Fibroblast of the aortic adventitia (primary cell): ENCODE results near the gene GCHFR. TPM values are rescaled to one million over a fixed set of nuclear protein-coding genes. Genes with fewer than 3 reads are reported as not detected.

ENCODE experiments used
- DNase-seq: peaks from one replicate; pipeline ENCODE4 v3.0.0-alpha.2; 2010; ENCODE audit warnings: low read depth
- H3K4me3 ChIP-seq: 2 replicates; pipeline ENCODE4 v1.5.1; 2011; ENCODE audit warnings: low read depth, mild to moderate bottlenecking, control low read depth, low read length, moderate library complexity
- total RNA-seq: library from RNA; depleted of rRNA; stranded (reverse); fragments of >200 nt; gene quantifications from 2 replicates; pipeline ENCODE4 v1.2.3, GENCODE V29; 2012; ENCODE audit warnings: low replicate concordance
- TF ChIP-seq, protein P1 (sequence below): IDR thresholded peaks from 2 replicates; pipeline ENCODE4 v1.5.1; 2011; ENCODE audit warnings: mild to moderate bottlenecking, low read length, control low read depth, inconsistent platforms; ENCODE audit not compliant: insufficient read depth

Gene GCHFR
- total RNA-seq, 1 donor: 2.0 TPM

DNA sequence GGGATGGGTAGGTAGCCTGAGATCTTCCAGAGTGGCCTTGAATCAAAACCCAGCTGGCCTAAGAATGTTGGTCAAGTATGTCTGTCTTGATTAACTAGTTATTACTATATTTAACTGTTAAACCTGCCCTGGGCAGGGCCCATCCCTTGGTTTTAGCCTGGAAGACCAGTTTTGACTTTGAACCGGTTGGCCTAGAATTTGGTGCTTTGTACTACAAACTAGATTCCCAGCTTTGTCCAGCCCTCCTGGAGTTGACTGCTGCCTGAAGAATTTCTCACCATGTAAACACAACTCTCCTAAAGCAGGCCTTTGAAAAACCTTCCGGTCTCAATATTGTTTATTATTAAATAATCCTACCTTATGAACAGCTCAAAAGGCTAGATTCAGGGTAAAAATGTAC, 21.9 kb downstream of the GCHFR start:
- TF ChIP-seq, protein P1, sequence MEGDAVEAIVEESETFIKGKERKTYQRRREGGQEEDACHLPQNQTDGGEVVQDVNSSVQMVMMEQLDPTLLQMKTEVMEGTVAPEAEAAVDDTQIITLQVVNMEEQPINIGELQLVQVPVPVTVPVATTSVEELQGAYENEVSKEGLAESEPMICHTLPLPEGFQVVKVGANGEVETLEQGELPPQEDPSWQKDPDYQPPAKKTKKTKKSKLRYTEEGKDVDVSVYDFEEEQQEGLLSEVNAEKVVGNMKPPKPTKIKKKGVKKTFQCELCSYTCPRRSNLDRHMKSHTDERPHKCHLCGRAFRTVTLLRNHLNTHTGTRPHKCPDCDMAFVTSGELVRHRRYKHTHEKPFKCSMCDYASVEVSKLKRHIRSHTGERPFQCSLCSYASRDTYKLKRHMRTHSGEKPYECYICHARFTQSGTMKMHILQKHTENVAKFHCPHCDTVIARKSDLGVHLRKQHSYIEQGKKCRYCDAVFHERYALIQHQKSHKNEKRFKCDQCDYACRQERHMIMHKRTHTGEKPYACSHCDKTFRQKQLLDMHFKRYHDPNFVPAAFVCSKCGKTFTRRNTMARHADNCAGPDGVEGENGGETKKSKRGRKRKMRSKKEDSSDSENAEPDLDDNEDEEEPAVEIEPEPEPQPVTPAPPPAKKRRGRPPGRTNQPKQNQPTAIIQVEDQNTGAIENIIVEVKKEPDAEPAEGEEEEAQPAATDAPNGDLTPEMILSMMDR: no peak
- DNase-seq: no peak
- no peak overlapping the region for H3K4me3 ChIP-seq

DNA sequence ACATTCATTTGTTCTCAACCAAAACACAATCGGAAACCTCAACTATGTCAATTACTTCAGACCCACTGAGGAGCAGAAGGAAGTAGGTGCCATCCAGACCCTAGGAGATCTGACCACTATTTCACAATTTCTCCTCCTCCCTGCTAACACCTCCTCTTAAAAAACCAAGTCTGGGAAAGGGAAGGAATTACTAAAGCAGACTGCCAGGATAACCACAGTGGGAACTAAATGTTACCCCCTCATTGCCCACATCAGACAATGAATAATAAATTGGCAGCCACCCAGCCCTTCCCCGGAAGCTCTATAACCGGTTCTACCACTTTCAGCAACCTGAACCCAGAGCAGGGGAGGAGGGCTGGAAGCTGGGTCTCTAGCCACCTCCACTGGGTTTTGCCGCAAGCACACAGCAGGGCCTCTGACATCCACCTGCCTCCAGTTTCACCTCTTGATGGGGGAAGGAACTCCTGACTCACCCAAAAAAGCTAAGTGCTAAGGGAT, 23.5 kb downstream of the GCHFR start:
- H3K4me3 ChIP-seq: no peak overlapping the region
- peak; percentile 71 for DNase-seq
- TF ChIP-seq, protein P1: no peak

DNA sequence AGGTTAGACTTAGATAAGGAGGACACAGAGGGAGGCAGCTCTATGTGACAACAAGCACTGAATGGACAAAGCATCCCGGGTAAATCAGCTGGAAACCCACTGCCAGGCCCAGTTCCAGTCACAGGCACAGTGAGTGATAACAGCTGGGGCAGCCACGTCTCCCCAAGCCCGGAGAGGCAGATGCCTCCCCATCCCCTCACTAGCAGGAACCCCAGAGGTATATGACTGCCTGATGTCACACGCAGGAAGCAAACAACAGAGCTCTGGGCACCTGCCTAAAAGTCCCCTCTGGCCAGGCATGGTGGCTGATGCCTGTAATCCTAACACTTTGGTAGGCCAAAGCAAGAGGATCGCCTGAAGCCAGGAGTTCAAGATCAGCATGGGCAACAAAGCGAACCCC, 24.1 kb downstream of the GCHFR start:
- H3K4me3 ChIP-seq: no peak overlapping the region
- TF ChIP-seq, protein P1: no peak
- no peak for DNase-seq

DNA sequence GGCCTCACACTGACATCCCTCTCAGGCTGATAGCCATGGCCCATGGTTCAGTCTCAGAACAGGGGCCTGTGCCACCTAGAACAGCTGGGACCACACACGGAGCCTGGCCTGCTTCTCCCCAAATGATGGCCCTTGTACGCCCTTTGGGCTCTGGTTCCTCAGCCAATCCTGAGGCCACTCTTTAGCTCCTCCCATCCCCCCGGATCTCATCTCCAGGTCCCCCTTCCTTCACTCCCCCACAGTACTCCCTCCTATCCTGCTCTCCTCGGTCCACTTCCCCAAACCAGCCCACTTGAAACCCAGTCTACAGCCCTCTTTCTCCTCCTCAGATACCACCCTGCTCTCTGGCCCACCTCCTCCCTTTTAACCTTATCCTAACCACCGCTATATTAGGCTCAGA, 25.3 kb downstream of the GCHFR start:
- no peak for DNase-seq
- H3K4me3 ChIP-seq: no peak overlapping the region
- TF ChIP-seq, protein P1: no peak

DNA sequence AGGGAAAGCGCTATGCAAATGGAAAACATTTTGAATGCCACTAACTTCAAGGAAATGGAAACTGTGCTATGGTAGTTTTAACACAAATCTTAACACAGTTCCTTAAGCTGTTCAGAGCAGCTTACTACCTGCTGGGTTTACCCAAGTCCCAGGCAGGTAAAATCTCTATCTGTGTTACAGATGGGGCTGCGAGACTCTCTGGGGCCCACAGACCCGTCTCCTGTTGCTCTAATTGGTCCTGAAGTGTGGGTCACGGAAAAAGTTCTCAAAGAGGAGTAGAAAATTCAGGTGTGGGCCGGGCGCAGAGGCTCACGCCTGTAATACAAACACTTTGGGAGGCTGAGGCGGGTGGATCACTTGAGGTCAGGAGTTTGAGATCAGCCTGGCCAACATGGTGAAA, 26.1 kb downstream of the GCHFR start:
- TF ChIP-seq, protein P1: no peak
- no peak for DNase-seq
- no peak overlapping the region for H3K4me3 ChIP-seq

DNA sequence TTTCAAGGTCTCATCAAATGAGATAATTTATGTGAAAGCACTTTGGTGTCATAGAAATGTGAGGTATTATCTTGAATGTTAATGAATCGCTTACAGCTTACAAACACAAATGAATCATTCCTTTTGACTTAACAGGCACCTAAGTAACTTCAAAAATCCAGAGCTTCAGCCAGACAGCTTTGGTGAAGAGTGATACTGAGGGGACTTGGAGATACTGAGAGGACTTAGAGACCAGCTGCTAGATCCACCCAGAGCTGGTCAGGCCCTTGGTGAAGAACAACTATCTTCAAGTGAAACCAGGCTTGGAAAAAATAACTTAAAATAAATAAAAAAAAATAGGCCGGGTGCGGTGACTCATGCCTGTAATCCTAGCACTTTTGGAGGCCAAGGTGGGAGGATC, 26.9 kb downstream of the GCHFR start:
- TF ChIP-seq, protein P1: no peak
- no peak overlapping the region for H3K4me3 ChIP-seq
- peak; percentile 12 for DNase-seq

DNA sequence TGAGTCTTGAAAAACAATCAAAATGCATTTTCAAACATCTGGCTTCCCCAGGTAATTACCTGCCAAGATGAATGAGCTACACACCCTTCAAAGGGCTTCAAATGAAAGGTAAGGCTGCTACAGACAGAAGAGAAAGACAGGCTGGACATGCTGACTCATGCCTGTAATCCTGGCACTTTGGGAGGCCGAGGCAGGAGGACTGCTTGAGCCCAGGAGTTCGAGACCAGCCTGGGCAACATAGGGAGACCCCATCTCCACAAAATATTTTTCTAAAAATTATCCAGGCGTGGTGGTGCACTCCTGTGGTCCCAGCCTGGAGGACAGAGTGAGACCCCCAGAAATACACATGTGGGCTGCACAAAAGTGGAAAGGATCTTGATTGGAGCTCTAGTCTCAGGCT, 28.5 kb downstream of the GCHFR start:
- no peak overlapping the region for H3K4me3 ChIP-seq
- TF ChIP-seq, protein P1: no peak
- no peak for DNase-seq
